GM12873 (cell line): ENCODE results near the gene F2RL2.

ENCODE experiments used
- CTCF ChIP-seq: IDR thresholded peaks from 2 replicates; pipeline ENCODE4 v1.5.1; 2012; ENCODE audit warnings: low read depth, mild to moderate bottlenecking, moderate library complexity, low read length, control low read depth; ENCODE audit not compliant: insufficient read depth; ENCODE audit errors: missing control alignments

F2RL2 gene

GRCh38 chr5:76662521-76662920 lies 39.3 kb upstream of the F2RL2 start:
- TF ChIP-seq CTCF = no peak

DNA sequence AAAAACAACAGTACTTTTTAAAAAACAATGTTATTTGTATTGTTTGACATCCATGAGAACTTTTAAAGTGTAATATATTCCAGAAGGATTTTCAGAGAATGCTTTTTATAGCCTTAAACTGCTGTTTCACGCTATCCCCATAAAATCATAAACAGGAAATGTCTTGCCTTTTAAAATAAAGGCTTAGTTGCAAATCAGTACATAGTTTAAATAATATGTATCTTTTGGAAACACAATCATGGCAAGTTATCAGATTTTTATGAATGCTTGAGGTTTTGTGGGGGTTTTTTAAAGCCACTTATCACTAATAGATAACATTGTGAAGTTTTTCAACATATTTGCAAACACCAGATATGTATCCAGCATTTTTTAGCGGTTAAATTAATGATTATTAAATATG lies 37.2 kb upstream of the F2RL2 start:
- TF ChIP-seq CTCF = no peak

DNA sequence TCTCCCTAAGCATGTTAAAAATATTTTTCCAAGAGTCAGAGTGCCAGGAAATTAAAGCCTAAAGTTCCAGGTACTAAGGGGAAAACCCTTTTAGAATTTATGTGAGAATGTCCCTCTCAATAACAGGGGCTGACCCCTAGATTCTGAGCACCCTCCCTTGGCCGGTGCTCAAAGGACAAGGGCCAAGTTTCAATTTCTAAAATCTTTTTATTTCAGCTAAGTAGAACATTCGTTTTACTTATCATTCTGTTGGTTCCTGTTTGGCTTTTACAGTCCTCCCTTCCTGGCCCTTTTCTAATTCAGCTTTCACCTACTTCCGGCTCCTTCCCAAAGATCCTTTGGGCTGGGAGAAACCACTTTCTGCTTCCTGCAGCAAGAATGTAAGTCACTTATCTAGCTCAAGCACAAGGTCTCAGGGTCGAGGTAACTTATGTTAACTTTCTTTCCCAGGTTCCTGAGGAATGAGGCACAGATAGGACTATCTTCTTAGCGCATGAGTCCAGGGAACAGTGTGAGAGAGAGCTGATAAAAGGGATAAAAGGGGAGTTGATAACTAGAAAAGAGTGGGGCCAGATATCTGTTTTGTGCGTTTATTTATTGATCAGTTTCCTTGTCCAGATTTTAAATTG lies 34.6 kb upstream of the F2RL2 start:
- no peak for TF ChIP-seq CTCF

DNA sequence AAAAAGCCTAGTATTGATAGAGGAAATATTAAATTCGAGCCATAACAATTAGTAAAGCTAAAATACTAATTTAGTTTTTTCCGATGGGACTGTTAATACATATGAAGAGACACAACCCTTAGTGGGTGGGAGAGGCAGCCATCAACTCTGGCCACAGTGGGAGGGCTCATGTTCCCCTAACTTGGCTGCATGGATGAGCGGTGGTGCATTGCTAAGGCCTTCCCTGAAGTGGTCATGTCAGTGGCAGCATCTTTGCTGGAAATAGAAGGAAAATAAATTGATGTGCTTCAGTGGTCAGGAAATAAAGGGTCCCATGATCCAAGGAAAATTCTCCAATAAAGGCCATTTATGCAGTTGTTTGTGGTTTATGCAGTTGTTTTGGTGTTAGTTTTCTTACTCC lies 33.9 kb upstream of the F2RL2 start:
- TF ChIP-seq CTCF = no peak

DNA sequence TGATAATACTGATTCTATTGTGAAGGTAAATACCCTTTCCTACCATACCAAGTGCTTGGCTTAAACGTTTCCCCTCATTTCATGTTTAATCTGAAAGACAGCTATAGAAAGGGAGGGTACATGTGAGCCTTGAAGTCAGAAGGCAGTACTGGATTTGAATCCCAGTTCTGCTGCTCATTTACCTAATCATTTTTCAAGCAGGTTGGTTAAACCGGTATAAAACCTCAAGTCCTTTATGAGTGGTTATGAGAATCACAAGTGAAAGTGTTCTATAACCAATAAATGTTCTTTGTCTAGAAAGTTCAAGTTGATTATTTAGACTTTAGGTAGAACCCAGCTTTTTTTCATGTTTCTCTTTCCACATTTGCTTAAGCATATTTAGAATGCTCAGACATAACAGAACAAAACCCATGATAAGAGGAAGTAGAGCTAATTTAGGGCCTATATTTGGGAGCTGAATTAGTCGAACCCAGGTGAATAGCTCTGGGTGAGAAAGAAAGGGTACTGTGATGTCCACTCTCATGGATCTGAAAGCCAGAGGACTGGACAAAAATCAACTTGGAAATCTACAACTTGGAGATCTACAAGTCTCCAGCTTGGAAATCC lies 29.7 kb upstream of the F2RL2 start:
- TF ChIP-seq CTCF = no peak

- no peak for TF ChIP-seq CTCF
Measured at GRCh38 chr5:76649140-76649539, 25.9 kb upstream of the F2RL2 start.

GRCh38 chr5:76643371-76643770 lies 20.2 kb upstream of the F2RL2 start:
- no peak for TF ChIP-seq CTCF
